Measurements from ENCODE around the gene SLC8A3.

The SLC8A3 gene

GRCh38 chr14:70116278-70116677, 72.5 kb downstream of the SLC8A3 start:
- DNase-seq: peak; percentile 6

- DNase-seq: peak; percentile 57
Measured at GRCh38 chr14:70114621-70115156, 74.1 kb downstream of the SLC8A3 start.

GRCh38 chr14:70113211-70113610, 75.5 kb downstream of the SLC8A3 start:
- DNase-seq: no peak

- no peak for DNase-seq
Measured at GRCh38 chr14:70108419-70108818, 80.3 kb downstream of the SLC8A3 start.

- no peak for DNase-seq
Measured at GRCh38 chr14:70107309-70107708, 81.4 kb downstream of the SLC8A3 start.

- no peak for DNase-seq
Measured at GRCh38 chr14:70100071-70100470, 88.7 kb downstream of the SLC8A3 start.

- peak; percentile 43 for DNase-seq
Measured at GRCh38 chr14:70098250-70098809, 90.4 kb downstream of the SLC8A3 start.

GRCh38 chr14:70097576-70098249, 91.0 kb downstream of the SLC8A3 start:
- DNase-seq: peak; percentile 59

GRCh38 chr14:70096866-70097265, 91.9 kb downstream of the SLC8A3 start:
- DNase-seq: peak; percentile 44

GRCh38 chr14:70094631-70095030, 94.1 kb downstream of the SLC8A3 start:
- DNase-seq: peak; percentile 15

- no peak for DNase-seq
Measured at GRCh38 chr14:70094106-70094505, 94.6 kb downstream of the SLC8A3 start.

GRCh38 chr14:70093156-70093555, 95.6 kb downstream of the SLC8A3 start:
- DNase-seq: no peak

- no peak for DNase-seq
Measured at GRCh38 chr14:70087380-70087697, 101.4 kb downstream of the SLC8A3 start.

GRCh38 chr14:70086685-70087379, 101.9 kb downstream of the SLC8A3 start:
- DNase-seq: peak; percentile 73

GRCh38 chr14:70084226-70084625, 104.5 kb downstream of the SLC8A3 start:
- no peak for DNase-seq

- no peak for DNase-seq
Measured at GRCh38 chr14:70082394-70082793, 106.4 kb downstream of the SLC8A3 start.

GRCh38 chr14:70080076-70080475, 108.7 kb downstream of the SLC8A3 start:
- no peak for DNase-seq

GRCh38 chr14:70078329-70078728, 110.4 kb downstream of the SLC8A3 start:
- no peak for DNase-seq

GRCh38 chr14:70077720-70078119, 111.0 kb downstream of the SLC8A3 start:
- DNase-seq: peak; percentile 70

- DNase-seq: no peak
Measured at GRCh38 chr14:70077005-70077404, 111.7 kb downstream of the SLC8A3 start.

GRCh38 chr14:70073924-70074566, 114.7 kb downstream of the SLC8A3 start:
- DNase-seq: peak; percentile 86

- no peak for DNase-seq
Measured at GRCh38 chr14:70069186-70069585, 119.6 kb downstream of the SLC8A3 start.

GRCh38 chr14:70067810-70068209, 120.9 kb downstream of the SLC8A3 start:
- no peak for DNase-seq
